ENCODE results near the gene LNP1. TPM values are rescaled to one million over a fixed set of nuclear protein-coding genes. Genes with fewer than 3 reads are reported as not detected.

Gene LNP1
- total RNA-seq, 1 donor from 2014 or later: 6.3 TPM

- DNase-seq: peak; percentile 16
Measured at GRCh38 chr3:100399341-100400071, 1.8 kb upstream of the LNP1 start.

GRCh38 chr3:100400419-100400779 lies 940 bp upstream of the LNP1 start:
- DNase-seq: peak; percentile 37

GRCh38 chr3:100401674-100402041 lies 319 bp downstream of the LNP1 start:
- peak; percentile 72 for DNase-seq

- peak; percentile 76 for DNase-seq
Measured at GRCh38 chr3:100402256-100402655, 917 bp downstream of the LNP1 start.

- DNase-seq: peak; percentile 16
Measured at GRCh38 chr3:100402891-100403290, 1.6 kb downstream of the LNP1 start.

GRCh38 chr3:100403362-100404249 lies 2.3 kb downstream of the LNP1 start:
- DNase-seq: peak; percentile 26

GRCh38 chr3:100404250-100404548 lies 2.9 kb downstream of the LNP1 start:
- no peak for DNase-seq

- no peak for DNase-seq
Measured at GRCh38 chr3:100407164-100407563, 5.8 kb downstream of the LNP1 start.

- no peak for DNase-seq
Measured at GRCh38 chr3:100407977-100408532, 6.7 kb downstream of the LNP1 start.

- no peak for DNase-seq
Measured at GRCh38 chr3:100411091-100411982, 10.0 kb downstream of the LNP1 start.

GRCh38 chr3:100412912-100413590 lies 11.7 kb downstream of the LNP1 start:
- no peak for DNase-seq

- no peak for DNase-seq
Measured at GRCh38 chr3:100413613-100414012, 12.3 kb downstream of the LNP1 start.

GRCh38 chr3:100416176-100416575 lies 14.8 kb downstream of the LNP1 start:
- no peak for DNase-seq

GRCh38 chr3:100416863-100417262 lies 15.5 kb downstream of the LNP1 start:
- DNase-seq: no peak

- DNase-seq: no peak
Measured at GRCh38 chr3:100419406-100419805, 18.1 kb downstream of the LNP1 start.

GRCh38 chr3:100420885-100421284 lies 19.5 kb downstream of the LNP1 start:
- no peak for DNase-seq

- DNase-seq: no peak
Measured at GRCh38 chr3:100423611-100424010, 22.3 kb downstream of the LNP1 start.

- no peak for DNase-seq
Measured at GRCh38 chr3:100424261-100424660, 22.9 kb downstream of the LNP1 start.

GRCh38 chr3:100425316-100425715 lies 24.0 kb downstream of the LNP1 start:
- no peak for DNase-seq

GRCh38 chr3:100426067-100426682 lies 24.8 kb downstream of the LNP1 start:
- DNase-seq: peak; percentile 11

- peak; percentile 48 for DNase-seq
Measured at GRCh38 chr3:100427699-100428098, 26.4 kb downstream of the LNP1 start.

Measured in tongue (tissue), 2 donors.